GM12891 (cell line): ENCODE results near the gene NFKBIE.

Experiments used
- POLR2A ChIP-seq: IDR thresholded peaks from 2 replicates; pipeline ENCODE4 v1.6.1; 2011; ENCODE audit warnings: low read depth, low read length, control low read depth
- POLR2AphosphoS5 ChIP-seq: IDR thresholded peaks from 2 replicates; pipeline ENCODE4 v1.6.1; 2011; ENCODE audit warnings: low read depth, low read length, control low read depth
- POU2F2 ChIP-seq: IDR thresholded peaks from 2 replicates; pipeline ENCODE4 v1.6.1; 2011; ENCODE audit warnings: low read depth, mild to moderate bottlenecking, control low read depth, low read length, moderate library complexity
- SPI1 ChIP-seq: IDR thresholded peaks from 2 replicates; pipeline ENCODE4 v1.6.1; 2011; ENCODE audit warnings: low read depth, low read length, control low read depth
- TAF1 ChIP-seq: IDR thresholded peaks from 2 replicates; pipeline ENCODE4 v1.6.1; 2011; ENCODE audit warnings: low read depth, low read length, control low read depth

DNA sequence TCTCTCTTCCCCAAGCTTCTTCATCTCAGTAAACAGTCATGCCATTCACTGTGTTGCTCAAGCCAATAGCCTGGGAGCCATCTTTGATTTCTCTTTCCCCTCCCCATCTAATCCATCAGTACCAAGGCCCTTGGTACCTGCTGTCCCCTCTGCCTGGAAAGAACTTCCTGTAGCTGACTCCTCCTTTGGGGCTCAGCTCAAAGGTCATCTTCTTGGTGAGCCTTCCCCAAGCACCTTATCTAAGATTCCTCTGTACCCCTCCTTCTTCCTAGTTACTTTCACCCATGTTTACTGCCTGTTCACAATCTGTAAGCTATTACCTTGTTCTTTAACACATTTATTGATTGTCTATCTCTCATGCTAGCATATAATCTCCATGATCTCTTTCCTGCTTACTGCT, 44.3 kb upstream of the NFKBIE start:
- TF ChIP-seq TAF1 (no peak), POLR2A (no peak), POU2F2 (no peak), POLR2AphosphoS5 (no peak), SPI1 (no peak)
